GM23338 (cell line): ENCODE results near the gene TMEM158.

Source experiments
- CREB1 ChIP-seq: fragments of 250-450 bp; sonication (Bioruptor Pico); IDR thresholded peaks from 2 replicates; pipeline ENCODE4 v1.5.0; 2020; ENCODE audit warnings: low read depth, mild to moderate bottlenecking, moderate library complexity
- CTCF ChIP-seq, 2 experiments: fragments of 200-600 bp in 1 of 2; sonication (generic) in 1 of 2; conservative IDR thresholded peaks; 2 replicates each; pipeline versions ENCODE4 v1.5.1 to v1.6.1; 2016 to 2017; ENCODE audit warnings: antibody characterized with exemption in 2 of 2, low read depth in 2 of 2, mild to moderate bottlenecking in 2 of 2, moderate library complexity in 1 of 2
- ETS1 ChIP-seq: IDR thresholded peaks from 2 replicates; pipeline ENCODE4 v1.6.1; 2016; ENCODE audit warnings: antibody characterized with exemption
- EZH2 ChIP-seq: fragments of 200-600 bp; sonication (generic); IDR thresholded peaks from one replicate; pipeline ENCODE4 v1.8.0; 2017; ENCODE audit warnings: antibody characterized with exemption, mild to moderate bottlenecking, low read depth; ENCODE audit not compliant: unreplicated experiment
- EZH2phosphoT487 ChIP-seq: fragments of 200-600 bp; sonication (generic); IDR thresholded peaks from one replicate; pipeline ENCODE4 v1.8.1; 2018; ENCODE audit warnings: antibody characterized with exemption; ENCODE audit not compliant: unreplicated experiment
- JUNB ChIP-seq: IDR thresholded peaks from one replicate; pipeline ENCODE4 v1.6.1; 2016; ENCODE audit warnings: antibody characterized with exemption; ENCODE audit not compliant: unreplicated experiment
- NANOG ChIP-seq: IDR thresholded peaks from 2 replicates; pipeline ENCODE4 v1.6.1; 2016; ENCODE audit warnings: antibody characterized with exemption, borderline replicate concordance
- POLR2AphosphoS5 ChIP-seq: IDR thresholded peaks from 2 replicates; pipeline ENCODE4 v1.6.1; 2016; ENCODE audit warnings: antibody characterized with exemption, low read depth
- REST ChIP-seq: IDR thresholded peaks from one replicate; pipeline ENCODE4 v1.6.1; 2018; ENCODE audit warnings: antibody characterized with exemption; ENCODE audit not compliant: unreplicated experiment
- STAT1 ChIP-seq: IDR thresholded peaks from one replicate; pipeline ENCODE4 v1.6.1; 2016; ENCODE audit warnings: antibody characterized with exemption; ENCODE audit not compliant: unreplicated experiment
- ZNF114 ChIP-seq: fragments of 250-450 bp; sonication (Bioruptor Pico); IDR thresholded peaks from 2 replicates; pipeline ENCODE4 v1.5.0; 2020; ENCODE audit warnings: mild to moderate bottlenecking, moderate library complexity
- ZNF331 ChIP-seq: fragments of 250-450 bp; sonication (Bioruptor Pico); IDR thresholded peaks from 2 replicates; pipeline ENCODE4 v1.5.0; 2020; ENCODE audit warnings: low read depth, mild to moderate bottlenecking, moderate library complexity
- ZNF462 ChIP-seq: fragments of 250-450 bp; sonication (Bioruptor Pico); IDR thresholded peaks from 2 replicates; pipeline ENCODE4 v1.5.0; 2020; ENCODE audit warnings: mild to moderate bottlenecking, moderate library complexity

- TF ChIP-seq POLR2AphosphoS5 (no peak), CTCF (conservative IDR thresholded peaks at IDR 0.05; ENCODE audit: low read depth in 2 of 2) (no peak), EZH2phosphoT487 (no peak), EZH2 (no peak), NANOG (no peak), REST (no peak), CREB1 (CRISPR knock-in tag) (no peak), JUNB (no peak), ZNF331 (CRISPR knock-in tag) (no peak), ETS1 (no peak), ZNF114 (CRISPR knock-in tag) (no peak), ZNF462 (CRISPR knock-in tag) (no peak), STAT1 (no peak)
Observed at GRCh38 chr3:45211466-45212094, 14.5 kb downstream of the TMEM158 start.
